GM18867 (cell line): ENCODE results near the gene SORBS1.

Experiments
- ATAC-seq: cut with Tn5 transposase; IDR thresholded peaks from one replicate; pipeline ENCODE4 v1.9.1; 2021; ENCODE audit warnings: mild to moderate bottlenecking, moderate library complexity; ENCODE audit not compliant: unreplicated experiment

Gene SORBS1

DNA sequence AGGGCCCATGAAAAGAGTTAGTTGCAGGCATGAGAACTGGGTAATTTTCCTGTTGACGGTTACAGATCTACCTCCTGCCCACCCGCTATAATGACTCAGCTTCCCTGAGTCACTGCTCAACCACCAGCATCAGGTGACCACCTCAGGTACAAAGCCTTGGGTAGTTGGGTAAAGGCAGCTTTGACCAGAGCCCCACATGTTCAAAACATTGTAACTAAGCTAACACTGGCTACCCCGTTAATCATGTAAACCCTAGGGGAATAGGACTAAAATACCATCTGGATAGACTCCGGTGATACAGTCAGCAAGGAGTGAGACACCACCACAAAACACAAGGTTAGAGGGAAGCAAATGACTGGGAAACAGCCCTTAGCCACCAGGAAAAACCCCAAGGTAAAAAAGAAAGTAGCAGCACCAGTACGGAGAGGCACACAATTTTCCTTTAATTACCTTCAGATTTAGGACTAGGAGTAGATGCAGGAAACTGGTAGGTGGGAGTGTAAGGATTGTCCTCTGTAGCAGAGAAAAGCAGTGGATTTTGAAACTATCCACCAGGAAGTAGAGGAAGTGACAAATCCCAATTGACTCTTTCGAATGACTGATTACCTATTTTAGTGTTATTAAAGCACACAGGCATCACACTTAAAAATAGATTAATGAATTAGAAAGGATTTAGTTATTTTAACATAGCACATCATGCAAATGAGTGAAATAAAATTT, 166.8 kb downstream of the SORBS1 start:
- peak; percentile 65 for ATAC-seq

DNA sequence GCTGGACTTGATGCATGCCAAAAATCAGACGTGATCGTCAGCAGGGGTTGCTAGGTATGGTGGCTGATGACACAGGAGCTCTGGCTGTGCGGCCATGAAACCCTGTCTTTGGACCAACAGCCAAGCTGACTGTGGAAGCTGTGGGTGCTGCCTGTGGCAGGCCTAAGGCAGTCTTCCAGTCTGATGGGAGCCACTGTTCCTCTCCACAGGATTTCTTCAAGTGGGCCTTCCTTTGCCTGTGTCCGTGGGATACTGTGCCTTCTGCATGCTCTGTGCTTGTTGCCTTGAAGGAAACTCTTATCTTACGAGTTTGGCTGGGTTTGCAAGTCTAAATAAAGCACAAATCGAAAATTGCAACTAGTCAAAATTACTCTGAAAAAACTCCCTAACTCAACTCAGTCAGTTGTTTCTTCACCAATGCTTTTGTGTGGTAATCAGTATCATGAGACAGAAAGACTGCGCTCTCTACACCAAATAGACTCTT, 168.4 kb downstream of the SORBS1 start:
- ATAC-seq: peak; percentile 42

DNA sequence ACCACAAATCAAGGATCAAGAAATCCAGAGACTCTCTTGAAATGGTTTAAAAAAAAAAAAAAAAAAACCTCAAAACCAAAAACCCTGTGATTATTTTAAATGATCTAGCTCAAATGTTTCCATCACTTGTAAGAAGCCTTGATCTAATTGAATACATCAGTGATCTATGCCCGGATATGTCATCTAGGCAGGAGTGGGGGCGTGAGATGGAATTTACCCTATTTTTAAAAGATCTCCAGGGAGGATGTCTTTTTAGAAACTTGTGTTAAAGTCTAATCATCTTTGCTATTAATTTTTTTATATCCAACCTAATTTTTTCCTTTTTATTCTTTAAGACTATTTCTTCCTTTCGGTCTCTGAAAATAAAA, 169.0 kb downstream of the SORBS1 start:
- ATAC-seq: no peak

DNA sequence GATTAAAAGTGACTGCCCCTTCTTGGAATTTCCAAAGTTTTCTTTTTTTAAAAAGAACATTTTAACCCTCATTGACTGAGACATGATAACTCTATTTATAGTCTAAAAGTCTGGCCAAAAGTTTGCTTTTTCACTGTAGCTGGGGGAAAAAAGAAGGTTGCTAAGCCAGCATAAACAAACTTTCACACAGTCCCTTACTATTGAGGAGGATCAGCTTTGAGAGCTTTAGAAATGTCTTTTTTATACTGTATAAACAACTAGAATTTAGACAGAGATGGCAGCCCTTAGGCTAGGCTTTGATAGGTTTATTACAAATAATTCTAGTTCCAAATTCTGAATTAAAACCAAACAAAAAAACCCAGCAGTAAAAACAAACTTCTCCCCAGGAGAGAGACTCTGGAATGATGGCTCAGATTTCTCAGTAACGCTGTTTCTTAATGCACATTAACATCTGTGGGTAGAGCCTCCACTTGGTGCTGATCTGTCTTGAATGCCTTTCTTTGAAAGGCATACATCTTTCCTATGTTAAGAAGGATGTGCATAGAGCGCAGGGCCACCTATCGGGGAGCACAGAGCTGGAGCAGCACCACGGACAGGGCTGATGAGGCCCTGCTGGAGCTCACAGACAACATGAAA, 169.5 kb downstream of the SORBS1 start:
- no peak for ATAC-seq

- no peak for ATAC-seq
Measured at GRCh38 chr10:95391164-95391563, 170.0 kb downstream of the SORBS1 start.

DNA sequence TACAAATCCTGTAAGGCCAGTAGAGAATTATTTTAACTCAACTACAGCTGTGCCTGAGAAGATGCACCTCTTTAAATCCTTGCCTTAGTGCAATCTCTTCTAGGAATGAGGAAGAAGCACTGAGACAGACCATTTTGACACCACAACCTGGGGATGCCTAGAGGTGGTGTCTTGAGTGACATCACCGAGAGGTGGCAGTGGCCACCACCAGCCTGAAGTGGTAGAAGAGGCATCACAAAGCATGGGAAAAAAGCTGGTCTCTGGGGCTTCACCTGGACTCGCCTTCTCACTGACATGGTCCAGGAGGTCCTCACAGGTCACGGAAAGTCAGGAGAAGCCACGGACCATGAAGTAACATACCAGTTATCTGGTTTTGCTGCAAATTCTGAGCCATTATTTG, 171.2 kb downstream of the SORBS1 start:
- ATAC-seq: no peak

GRCh38 chr10:95389176-95389575, 172.0 kb downstream of the SORBS1 start:
- no peak for ATAC-seq

GRCh38 chr10:95388539-95388938, 172.6 kb downstream of the SORBS1 start:
- ATAC-seq: no peak

DNA sequence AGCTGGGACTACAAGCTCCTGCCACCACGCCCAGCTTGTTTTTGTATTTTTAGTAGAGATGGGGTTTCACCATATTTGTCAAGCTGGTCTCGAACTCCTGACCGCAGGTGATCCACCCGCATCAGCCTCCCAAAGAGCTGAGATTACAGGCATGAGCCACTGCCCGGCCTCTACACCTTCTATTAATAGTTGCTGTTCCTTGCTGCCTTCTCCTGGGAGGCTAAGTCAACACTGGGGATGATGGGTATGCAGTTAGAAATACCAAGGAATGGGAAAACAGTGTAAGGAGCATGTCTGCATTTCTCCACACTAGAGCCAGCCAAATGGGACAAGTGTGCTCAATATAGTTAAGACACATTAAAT, 173.1 kb downstream of the SORBS1 start:
- no peak for ATAC-seq

- no peak for ATAC-seq
Measured at GRCh38 chr10:95384011-95384704, 177.0 kb downstream of the SORBS1 start.

DNA sequence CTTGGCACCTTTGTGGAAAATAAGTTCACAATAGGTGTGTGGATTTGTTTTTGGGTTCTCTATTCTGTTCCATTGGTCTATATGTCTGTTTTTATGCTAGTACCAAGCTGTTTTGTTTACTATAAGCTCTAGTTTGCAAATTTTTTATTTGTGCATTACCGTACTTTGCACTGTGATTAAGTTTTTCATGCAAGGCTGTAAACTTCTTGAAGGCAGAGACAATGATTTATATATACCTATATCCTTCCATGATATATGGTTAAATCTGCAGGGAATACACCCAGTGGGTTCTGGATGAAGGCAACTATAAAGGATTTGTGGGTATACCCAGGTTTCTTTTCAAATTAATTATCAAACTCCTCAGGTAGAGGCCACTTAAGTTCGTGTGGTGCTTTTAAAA, 178.6 kb downstream of the SORBS1 start:
- no peak for ATAC-seq

DNA sequence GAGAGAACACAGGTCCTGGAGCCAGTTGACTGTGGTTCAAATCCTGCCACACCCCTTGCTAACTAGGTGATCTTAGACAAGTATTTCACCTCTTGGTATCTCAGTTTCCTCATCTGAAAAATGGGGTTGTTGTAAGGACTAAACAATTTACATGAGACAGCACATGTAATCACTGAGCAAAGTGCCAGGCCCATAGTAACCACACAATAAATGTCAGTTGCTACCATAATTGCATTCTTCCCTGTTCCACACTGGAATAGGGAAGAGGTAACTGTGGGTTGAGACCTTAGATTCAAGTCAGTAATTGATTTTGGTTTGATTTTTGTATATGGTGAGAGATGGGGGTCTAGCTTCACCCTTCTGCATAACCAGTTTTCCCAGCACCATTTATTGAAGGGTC, 179.0 kb downstream of the SORBS1 start:
- ATAC-seq: no peak

DNA sequence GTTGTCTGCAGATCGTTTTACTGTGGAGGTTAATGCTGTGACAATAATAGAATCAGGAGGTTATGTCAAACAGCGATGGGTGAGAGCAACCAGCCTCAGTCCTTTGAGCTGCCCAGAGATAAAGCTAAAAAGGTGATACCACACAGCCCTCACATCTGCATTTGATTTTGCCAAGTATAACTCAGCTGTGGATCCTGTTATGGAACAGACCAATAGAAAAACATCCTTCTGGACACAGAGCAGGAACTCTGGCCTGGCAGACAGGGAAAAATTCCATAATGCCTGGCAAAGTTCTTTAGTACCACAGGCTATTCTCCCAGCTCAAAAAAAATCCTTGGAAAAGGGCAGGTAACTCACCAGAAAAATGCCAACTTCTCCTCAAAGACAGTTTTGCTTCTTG, 183.2 kb downstream of the SORBS1 start:
- ATAC-seq: no peak

- no peak for ATAC-seq
Measured at GRCh38 chr10:95375418-95375817, 185.8 kb downstream of the SORBS1 start.

DNA sequence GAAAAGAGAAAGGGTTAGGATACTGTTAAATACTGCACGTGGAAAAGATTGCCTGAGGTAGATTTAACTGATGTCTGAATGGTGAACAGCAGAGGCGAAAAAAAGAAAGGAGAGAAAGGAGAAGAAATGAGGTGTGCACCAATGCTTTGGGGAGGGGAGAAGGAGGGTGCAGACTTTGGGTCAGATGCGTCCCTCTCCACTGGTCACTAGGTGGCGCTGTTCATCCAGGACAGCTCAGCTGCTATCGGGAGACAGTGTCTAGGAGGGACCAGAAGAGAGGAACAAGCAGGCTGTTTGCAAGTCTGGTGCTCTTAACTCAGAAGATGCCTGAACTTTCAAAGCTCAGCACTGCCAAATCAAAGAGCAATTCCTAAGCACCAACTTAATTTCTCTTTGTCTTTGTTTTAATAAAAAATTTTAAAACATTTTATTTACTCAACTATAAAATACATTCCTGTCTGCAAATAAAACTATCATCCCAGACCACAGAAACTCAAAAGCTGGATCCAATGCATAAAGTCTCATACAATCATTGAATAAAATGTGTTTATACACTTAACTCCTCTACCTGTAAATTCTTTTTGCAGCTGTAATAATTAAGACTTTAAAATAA, 186.5 kb downstream of the SORBS1 start:
- ATAC-seq: peak; percentile 93

- no peak for ATAC-seq
Measured at GRCh38 chr10:95373660-95374059, 187.5 kb downstream of the SORBS1 start.

- ATAC-seq: no peak
Measured at GRCh38 chr10:95364342-95364741, 196.8 kb downstream of the SORBS1 start.

- ATAC-seq: peak; percentile 68
Measured at GRCh38 chr10:95363303-95363912, 197.8 kb downstream of the SORBS1 start.

- ATAC-seq: peak; percentile 58
Measured at GRCh38 chr10:95360122-95360714, 201.0 kb downstream of the SORBS1 start.

DNA sequence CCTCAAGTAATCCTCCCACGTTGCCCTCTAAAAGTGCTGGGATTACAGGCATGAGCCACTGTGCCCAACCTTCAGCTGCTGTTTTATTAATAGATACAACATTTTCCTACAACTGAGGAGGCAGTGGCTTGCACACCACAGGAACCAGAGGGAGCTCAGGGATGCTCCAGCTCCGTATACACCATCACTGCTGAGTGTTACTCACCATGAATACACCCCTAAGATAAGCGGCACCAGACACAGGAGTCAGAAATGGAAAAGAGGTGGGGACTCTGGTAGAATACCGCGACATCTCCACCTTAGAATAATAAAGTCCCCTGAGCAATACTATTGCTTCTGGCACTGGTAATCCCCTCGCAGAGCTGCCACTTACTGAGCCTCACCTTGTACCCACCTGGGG, 201.7 kb downstream of the SORBS1 start:
- no peak for ATAC-seq
